PFSK-1 (cell line): ENCODE results near the gene UBE2O.

Source experiments
- FOXP2 ChIP-seq: optimal IDR thresholded peaks from 2 replicates; pipeline ENCODE3; 2011; ENCODE audit warnings: borderline replicate concordance, control low read depth, inconsistent platforms; ENCODE audit not compliant: insufficient read depth; ENCODE audit errors: extremely low read length, extremely low read depth
- POLR2AphosphoS5 ChIP-seq: IDR thresholded peaks from 2 replicates; pipeline ENCODE4 v1.6.1; 2012; ENCODE audit warnings: low read depth, mild to moderate bottlenecking, control low read depth, low read length, moderate library complexity
- SIN3A ChIP-seq: IDR thresholded peaks from 2 replicates; pipeline ENCODE4 v1.6.1; 2012; ENCODE audit warnings: mild to moderate bottlenecking, low read length, moderate library complexity, borderline replicate concordance; ENCODE audit not compliant: insufficient read depth
- TAF1 ChIP-seq: IDR thresholded peaks from 2 replicates; pipeline ENCODE4 v1.6.1; 2012; ENCODE audit warnings: low read length, control low read depth, borderline replicate concordance; ENCODE audit not compliant: insufficient read depth
- TF ChIP-seq, protein P1 (sequence below), 2 experiments: IDR thresholded peaks; 2 replicates each; pipeline versions ENCODE4 v1.6.1 to v1.8.0; 2011 to 2012; ENCODE audit warnings: low read depth in 2 of 2, low read length in 2 of 2, control low read depth in 1 of 2, inconsistent platforms in 1 of 2, mild to moderate bottlenecking in 1 of 2, moderate library complexity in 1 of 2; ENCODE audit not compliant: insufficient read depth in 1 of 2

UBE2O gene

GRCh38 chr17:76386966-76387765 lies 65.8 kb downstream of the UBE2O start:
- no peak for TF ChIP-seq FOXP2
- TF ChIP-seq, protein P1, sequence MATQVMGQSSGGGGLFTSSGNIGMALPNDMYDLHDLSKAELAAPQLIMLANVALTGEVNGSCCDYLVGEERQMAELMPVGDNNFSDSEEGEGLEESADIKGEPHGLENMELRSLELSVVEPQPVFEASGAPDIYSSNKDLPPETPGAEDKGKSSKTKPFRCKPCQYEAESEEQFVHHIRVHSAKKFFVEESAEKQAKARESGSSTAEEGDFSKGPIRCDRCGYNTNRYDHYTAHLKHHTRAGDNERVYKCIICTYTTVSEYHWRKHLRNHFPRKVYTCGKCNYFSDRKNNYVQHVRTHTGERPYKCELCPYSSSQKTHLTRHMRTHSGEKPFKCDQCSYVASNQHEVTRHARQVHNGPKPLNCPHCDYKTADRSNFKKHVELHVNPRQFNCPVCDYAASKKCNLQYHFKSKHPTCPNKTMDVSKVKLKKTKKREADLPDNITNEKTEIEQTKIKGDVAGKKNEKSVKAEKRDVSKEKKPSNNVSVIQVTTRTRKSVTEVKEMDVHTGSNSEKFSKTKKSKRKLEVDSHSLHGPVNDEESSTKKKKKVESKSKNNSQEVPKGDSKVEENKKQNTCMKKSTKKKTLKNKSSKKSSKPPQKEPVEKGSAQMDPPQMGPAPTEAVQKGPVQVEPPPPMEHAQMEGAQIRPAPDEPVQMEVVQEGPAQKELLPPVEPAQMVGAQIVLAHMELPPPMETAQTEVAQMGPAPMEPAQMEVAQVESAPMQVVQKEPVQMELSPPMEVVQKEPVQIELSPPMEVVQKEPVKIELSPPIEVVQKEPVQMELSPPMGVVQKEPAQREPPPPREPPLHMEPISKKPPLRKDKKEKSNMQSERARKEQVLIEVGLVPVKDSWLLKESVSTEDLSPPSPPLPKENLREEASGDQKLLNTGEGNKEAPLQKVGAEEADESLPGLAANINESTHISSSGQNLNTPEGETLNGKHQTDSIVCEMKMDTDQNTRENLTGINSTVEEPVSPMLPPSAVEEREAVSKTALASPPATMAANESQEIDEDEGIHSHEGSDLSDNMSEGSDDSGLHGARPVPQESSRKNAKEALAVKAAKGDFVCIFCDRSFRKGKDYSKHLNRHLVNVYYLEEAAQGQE (IDR thresholded peaks at IDR 0.05; ENCODE audit: insufficient read depth in 1 of 2, low read depth in 2 of 2, low read length in 2 of 2) = no peak
- no peak for TF ChIP-seq SIN3A
- no peak for TF ChIP-seq TAF1
- no peak for TF ChIP-seq POLR2AphosphoS5

DNA sequence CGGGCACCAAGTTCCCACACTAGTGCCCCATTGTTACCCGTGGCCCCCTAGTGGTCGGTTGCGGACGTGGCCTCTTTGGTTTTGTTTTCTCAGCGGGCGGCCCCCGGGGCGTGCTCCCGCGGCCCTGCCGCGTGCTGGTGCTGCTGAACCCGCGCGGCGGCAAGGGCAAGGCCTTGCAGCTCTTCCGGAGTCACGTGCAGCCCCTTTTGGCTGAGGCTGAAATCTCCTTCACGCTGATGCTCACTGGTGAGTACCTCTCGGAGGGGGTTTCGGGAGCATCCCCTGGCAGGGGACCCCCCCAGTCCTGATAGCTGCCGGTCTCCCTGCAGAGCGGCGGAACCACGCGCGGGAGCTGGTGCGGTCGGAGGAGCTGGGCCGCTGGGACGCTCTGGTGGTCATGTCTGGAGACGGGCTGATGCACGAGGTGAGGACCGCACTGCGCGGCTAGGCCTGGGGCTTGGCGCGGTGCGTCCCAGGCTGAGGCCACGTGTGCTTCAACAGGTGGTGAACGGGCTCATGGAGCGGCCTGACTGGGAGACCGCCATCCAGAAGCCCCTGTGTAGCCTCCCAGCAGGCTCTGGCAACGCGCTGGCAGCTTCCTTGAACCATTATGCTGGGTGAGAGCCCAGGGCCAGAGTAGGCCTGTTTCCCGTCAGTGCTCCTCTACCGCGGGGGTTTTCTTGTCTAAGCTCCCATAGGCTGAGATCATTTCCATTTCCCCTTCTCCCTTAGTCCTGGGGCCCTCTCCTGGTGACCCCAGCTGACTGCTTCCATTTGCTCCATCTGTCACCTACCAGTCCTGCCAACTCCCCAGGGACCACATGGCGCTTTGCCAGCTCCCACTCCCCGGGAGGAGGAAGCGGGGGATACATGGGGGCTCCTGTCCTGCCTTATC lies 66.8 kb downstream of the UBE2O start:
- TF ChIP-seq POLR2AphosphoS5 = no peak
- TF ChIP-seq FOXP2 = no peak
- no peak for TF ChIP-seq SIN3A
- TF ChIP-seq, protein P1 (IDR thresholded peaks at IDR 0.05; ENCODE audit: insufficient read depth in 1 of 2, low read depth in 2 of 2, low read length in 2 of 2) = no peak
- no peak for TF ChIP-seq TAF1

GRCh38 chr17:76384987-76385891 lies 67.7 kb downstream of the UBE2O start:
- TF ChIP-seq TAF1 (no peak), POLR2AphosphoS5 (no peak), SIN3A (no peak), FOXP2 (no peak)
- TF ChIP-seq, protein P1 (IDR thresholded peaks at IDR 0.05; ENCODE audit: insufficient read depth in 1 of 2, low read depth in 2 of 2, low read length in 2 of 2) = no peak

DNA sequence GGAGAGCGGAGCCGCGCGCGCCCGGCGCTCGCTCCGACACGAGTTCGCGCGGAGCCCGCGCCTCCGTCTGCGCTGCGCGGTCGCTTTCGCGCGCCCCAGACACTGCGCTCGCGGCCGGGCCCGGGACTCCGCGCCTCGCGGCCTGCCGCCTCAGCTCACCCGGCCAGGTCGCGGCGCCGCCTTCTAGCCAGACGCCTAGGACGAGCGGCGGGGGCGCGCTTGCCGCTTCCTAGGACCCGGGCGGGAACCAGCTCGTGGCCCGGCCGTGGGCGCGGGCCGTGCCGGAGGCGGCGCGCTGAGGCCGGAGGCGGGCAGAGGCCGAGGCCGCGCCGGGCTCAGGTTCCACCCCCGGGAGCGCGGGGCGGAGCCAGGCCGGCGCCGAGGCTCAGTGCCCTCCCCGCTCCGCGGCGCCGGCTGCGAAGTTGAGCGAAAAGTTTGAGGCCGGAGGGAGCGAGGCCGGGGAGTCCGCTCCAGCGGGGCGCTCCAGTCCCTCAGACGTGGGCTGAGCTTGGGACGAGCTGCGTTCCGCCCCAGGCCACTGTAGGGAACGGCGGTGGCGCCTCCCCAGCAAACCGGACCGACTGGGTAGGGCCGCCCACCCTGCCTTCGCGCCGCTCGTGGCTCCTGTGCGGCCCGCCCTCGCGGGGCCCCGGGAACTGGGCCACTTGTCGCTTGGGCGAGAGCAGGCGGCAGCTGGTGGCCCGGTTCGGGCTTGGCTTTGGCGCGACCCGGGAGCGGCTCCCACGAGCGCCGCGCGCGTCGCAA lies 68.5 kb downstream of the UBE2O start, which contains the start of gene SPHK1:
SPHK1 (plus strand) TSS at position 388 of the 765 bp plus-strand sequence. CDS start 1,036 bp downstream, outside the sequence.
- TF ChIP-seq TAF1 = peak; percentile 44; the same call in 1 of the 2 replicates
- TF ChIP-seq, protein P1 (IDR thresholded peaks at IDR 0.05; ENCODE audit: insufficient read depth in 1 of 2, low read depth in 2 of 2, low read length in 2 of 2) = no peak
- no peak for TF ChIP-seq SIN3A
- peak; percentile 55; the same call in 1 of the 2 replicates for TF ChIP-seq POLR2AphosphoS5
- TF ChIP-seq FOXP2 = no peak
